ENCODE results near the gene SLC49A3. TPM values are rescaled to one million over a fixed set of nuclear protein-coding genes. Genes with fewer than 3 reads are reported as not detected.
A peak's percentile ranks its signal among the peaks of the same experiment; 100 is the strongest.

The SLC49A3 gene
- total and polyA plus RNA-seq, 2 of the 13 experiments (the other 11 are each of a cell fraction or from before 2014, with no cell fraction given), result 0.07 to 0.17 TPM

DNA sequence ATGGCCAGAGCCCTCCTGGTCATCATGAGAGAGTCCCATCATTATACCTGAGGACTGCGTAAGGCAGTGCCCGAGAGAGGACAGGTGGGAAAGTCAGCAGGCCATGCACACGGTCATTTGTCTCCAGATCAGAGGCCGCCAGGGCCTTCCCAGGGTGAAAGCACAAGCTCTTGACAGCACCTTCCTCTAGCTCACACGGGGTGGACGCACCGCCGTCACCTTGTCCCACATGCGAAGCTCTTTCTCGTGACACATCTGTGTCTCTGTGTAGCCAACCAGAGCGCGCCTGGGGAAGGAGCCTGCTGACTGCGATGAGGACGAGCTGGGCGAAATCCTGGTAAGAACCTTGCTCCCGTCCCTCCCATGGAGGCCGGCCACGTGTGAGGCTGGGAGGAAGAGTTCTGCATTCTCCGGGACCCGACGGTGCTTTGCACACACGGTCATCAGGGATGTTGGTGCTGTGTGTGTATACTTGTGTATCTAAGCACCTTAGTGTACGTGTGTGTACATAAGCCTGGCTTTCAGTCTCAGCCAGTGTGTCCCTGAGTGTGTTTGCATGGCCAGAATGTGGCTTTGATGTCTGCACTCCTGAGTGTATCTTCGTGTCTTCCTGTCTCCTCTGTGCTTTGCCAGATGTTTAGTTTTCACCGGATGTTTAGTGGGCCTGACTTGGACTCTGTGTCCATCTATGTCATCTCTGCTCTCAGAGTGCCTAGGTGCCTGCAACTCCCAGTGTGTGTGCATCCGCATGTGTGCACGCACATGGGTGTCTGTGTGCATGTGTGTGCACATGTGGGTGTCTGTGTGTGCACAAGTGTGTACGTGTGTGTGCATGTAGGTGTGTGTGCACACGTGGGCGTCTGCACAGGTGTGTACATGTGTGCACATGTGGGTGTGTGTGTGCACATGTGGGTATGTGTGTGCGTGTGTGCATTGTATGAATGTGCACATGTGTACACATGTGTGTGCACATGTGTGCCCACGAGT, 30.0 kb downstream of the SLC49A3 start (continued):
- TF ChIP-seq ZNF7 (CRISPR knock-in tag; IDR thresholded peaks at IDR 0.05) (no peak), HMG20A (CRISPR knock-in tag; IDR thresholded peaks at IDR 0.05; ENCODE audit: borderline replicate concordance) (no peak; the same call in 1 of the 2 replicates), MIXL1 (CRISPR knock-in tag; IDR thresholded peaks at IDR 0.05) (peak; percentile 50; the same call in 1 of the 2 replicates), RFX5 (IDR thresholded peaks at IDR 0.05; ENCODE audit: low read depth, low read length) (no peak), NFIC (IDR thresholded peaks at IDR 0.05; ENCODE audit: low read length) (no peak), RORA (CRISPR knock-in tag; IDR thresholded peaks at IDR 0.05) (no peak), ZNF343 (CRISPR knock-in tag; IDR thresholded peaks at IDR 0.05) (no peak), ZNF205 (CRISPR knock-in tag; IDR thresholded peaks at IDR 0.05) (no peak), HOXA7 (CRISPR knock-in tag; IDR thresholded peaks at IDR 0.05) (peak; percentile 48; the same call in 1 of the 2 replicates), NFKBIZ (CRISPR knock-in tag; IDR thresholded peaks at IDR 0.05) (no peak), HIVEP1 (CRISPR knock-in tag; IDR thresholded peaks at IDR 0.05) (no peak), SMAD9 (CRISPR knock-in tag; IDR thresholded peaks at IDR 0.05) (no peak), TCF7L2 (IDR thresholded peaks at IDR 0.05; ENCODE audit: low read depth, low read length) (no peak), BRF2 (CRISPR knock-in tag; IDR thresholded peaks at IDR 0.05) (no peak), ZFP37 (CRISPR knock-in tag; IDR thresholded peaks at IDR 0.05; ENCODE audit: borderline replicate concordance) (peak; percentile 41; the same call in 1 of the 2 replicates), ARID3A (IDR thresholded peaks at IDR 0.05; ENCODE audit: low read depth, low read length) (no peak), SIN3B (IDR thresholded peaks at IDR 0.05; ENCODE audit: low read length) (no peak), RNF219 (CRISPR knock-in tag; IDR thresholded peaks at IDR 0.05) (no peak)
- TF ChIP-seq, protein P1, sequence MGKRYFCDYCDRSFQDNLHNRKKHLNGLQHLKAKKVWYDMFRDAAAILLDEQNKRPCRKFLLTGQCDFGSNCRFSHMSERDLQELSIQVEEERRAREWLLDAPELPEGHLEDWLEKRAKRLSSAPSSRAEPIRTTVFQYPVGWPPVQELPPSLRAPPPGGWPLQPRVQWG (CRISPR knock-in tag; IDR thresholded peaks at IDR 0.05; ENCODE audit: borderline replicate concordance, low read depth), result no peak
- TF ChIP-seq, protein P2, sequence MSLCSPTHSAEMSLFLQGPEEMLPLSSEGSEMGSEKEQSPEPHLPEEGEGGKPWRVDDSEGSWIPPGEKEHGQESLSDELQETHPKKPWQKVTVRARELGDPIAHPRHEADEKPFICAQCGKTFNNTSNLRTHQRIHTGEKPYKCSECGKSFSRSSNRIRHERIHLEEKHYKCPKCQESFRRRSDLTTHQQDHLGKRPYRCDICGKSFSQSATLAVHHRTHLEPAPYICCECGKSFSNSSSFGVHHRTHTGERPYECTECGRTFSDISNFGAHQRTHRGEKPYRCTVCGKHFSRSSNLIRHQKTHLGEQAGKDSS (CRISPR knock-in tag; IDR thresholded peaks at IDR 0.05; ENCODE audit: borderline replicate concordance, low read depth), result 0 out of 2 replicates have a peak, but pooled peaks have one; percentile 51
- TF ChIP-seq, protein P3, sequence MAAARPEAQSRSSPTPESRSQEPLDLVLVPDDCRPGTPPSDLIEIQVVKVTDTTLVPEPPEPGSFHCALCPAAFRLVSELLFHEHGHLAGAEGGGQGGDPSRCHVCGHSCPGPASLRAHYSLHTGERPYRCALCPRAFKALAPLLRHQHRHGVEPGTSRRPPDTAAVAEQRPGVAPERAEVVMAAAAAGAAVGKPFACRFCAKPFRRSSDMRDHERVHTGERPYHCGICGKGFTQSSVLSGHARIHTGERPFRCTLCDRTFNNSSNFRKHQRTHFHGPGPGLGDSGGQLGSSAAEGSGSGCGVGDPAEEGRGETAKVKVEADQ (CRISPR knock-in tag; IDR thresholded peaks at IDR 0.05; ENCODE audit: borderline replicate concordance), result no peak
